IMR-90 (cell line): ENCODE measurements around the gene DPEP1. TPM values are rescaled to one million over a fixed set of nuclear protein-coding genes. Genes with fewer than 3 reads are reported as not detected.

ENCODE experiments used
- ATAC-seq: fragments of 200-7000 bp; cut with Tn5 transposase; 2 replicates; pipeline ENCODE4 v1.9.1; 2020; ENCODE audit warnings: low read depth, mild to moderate bottlenecking, moderate library complexity
- BruUV-seq: library from RNA; stranded (reverse); fragments of 400-500 nt; replicated peaks from 2 replicates; lab custom pipeline; 2021; lab: Mats Ljungman, UMichigan
- CTCF ChIA-PET: fragments of 300-600 bp; formaldehyde crosslinking; extraction: SDS; loops from one replicate; lab custom pipeline; 2021; ENCODE audit warnings: antibody characterized with exemption; lab: Yijun Ruan, JAX
- POLR2A ChIA-PET: fragments of 300-600 bp; sonication (Branson Sonifier 250); formaldehyde crosslinking; loops from one replicate; lab custom pipeline; 2022; ENCODE audit warnings: antibody characterized with exemption; ENCODE audit not compliant: unreplicated experiment; lab: Charles Lee
- DNase-seq: peaks from one replicate; pipeline ENCODE4 v3.0.0; 2013
- H2AFZ ChIP-seq: replicated peaks from 2 replicates; pipeline ENCODE3; 2013; ENCODE audit warnings: low read length, mild to moderate bottlenecking; ENCODE audit not compliant: poor library complexity
- H2AK5ac ChIP-seq: 2 replicates; pipeline ENCODE4 v1.6.1; 2013; ENCODE audit warnings: low read depth, low read length, inconsistent platforms
- H2AK9ac ChIP-seq: replicated peaks from 2 replicates; pipeline ENCODE3; 2013; ENCODE audit warnings: mild to moderate bottlenecking, low read depth, low read length, moderate library complexity; ENCODE audit not compliant: poor library complexity
- H2BK120ac ChIP-seq: 2 replicates; pipeline ENCODE4 v1.6.1; 2013; ENCODE audit warnings: low read depth, low read length, inconsistent platforms
- H2BK15ac ChIP-seq: 3 replicates; pipeline ENCODE4 v1.6.1; 2013; ENCODE audit warnings: low read depth, low read length, inconsistent platforms
- H2BK20ac ChIP-seq: 2 replicates; pipeline ENCODE4 v1.6.1; 2013; ENCODE audit warnings: low read depth, mild to moderate bottlenecking, inconsistent platforms, low read length, moderate library complexity
- H2BK5ac ChIP-seq: 2 replicates; pipeline ENCODE4 v1.6.1; 2013; ENCODE audit warnings: mild to moderate bottlenecking, low read depth, low read length, inconsistent platforms; ENCODE audit not compliant: poor library complexity, severe bottlenecking
- H3K14ac ChIP-seq: replicated peaks from 2 replicates; pipeline ENCODE4 v1.6.1; 2013; ENCODE audit warnings: low read depth, low read length, inconsistent platforms
- H3K18ac ChIP-seq: 2 replicates; pipeline ENCODE4 v1.6.1; 2013; ENCODE audit warnings: low read depth, low read length, control low read depth
- H3K23ac ChIP-seq: 2 replicates; pipeline ENCODE4 v1.6.1; 2013; ENCODE audit warnings: low read depth, low read length, inconsistent platforms
- H3K27ac ChIP-seq: 2 replicates; pipeline ENCODE4 v1.5.1; 2013; ENCODE audit warnings: mild to moderate bottlenecking, control low read depth, low read length; ENCODE audit not compliant: insufficient read depth
- H3K27me3 ChIP-seq: 2 replicates; pipeline ENCODE4 v1.6.1; 2013; ENCODE audit warnings: low read length; ENCODE audit not compliant: control insufficient read depth, insufficient read depth
- H3K36me3 ChIP-seq: 2 replicates; pipeline ENCODE4 v1.6.1; 2013; ENCODE audit warnings: low read length, mixed read lengths; ENCODE audit not compliant: control insufficient read depth, insufficient read depth
- H3K4ac ChIP-seq: 2 replicates; pipeline ENCODE4 v1.6.1; 2013; ENCODE audit warnings: low read depth, low read length, inconsistent platforms
- H3K4me1 ChIP-seq: 2 replicates; pipeline ENCODE4 v1.6.1; 2013; ENCODE audit warnings: low read length, mixed read lengths; ENCODE audit not compliant: control insufficient read depth, insufficient read depth
- H3K4me2 ChIP-seq: 2 replicates; pipeline ENCODE4 v1.6.1; 2013; ENCODE audit warnings: low read depth, mild to moderate bottlenecking, control low read depth, low read length, moderate library complexity
- H3K4me3 ChIP-seq: 2 replicates; pipeline ENCODE4 v1.5.1; 2013; ENCODE audit warnings: low read depth, mild to moderate bottlenecking, control low read depth, low read length, moderate library complexity; ENCODE audit not compliant: insufficient read depth
- H3K56ac ChIP-seq: 2 replicates; pipeline ENCODE4 v1.6.1; 2013; ENCODE audit warnings: low read length, inconsistent platforms; ENCODE audit not compliant: insufficient read depth; ENCODE audit errors: extremely low read depth
- H3K79me1 ChIP-seq, 2 experiments: 2 replicates each; pipeline ENCODE4 v1.6.1; 2013; ENCODE audit warnings: low read length in 2 of 2, inconsistent platforms in 1 of 2, low read depth in 1 of 2
- H3K9ac ChIP-seq: 2 replicates; pipeline ENCODE4 v1.6.1; 2013; ENCODE audit warnings: low read depth, low read length, control low read depth
- H3K9me1 ChIP-seq: 2 replicates; pipeline ENCODE4 v1.6.1; 2013; ENCODE audit warnings: low read length, inconsistent platforms; ENCODE audit not compliant: insufficient read depth
- H3K9me3 ChIP-seq: 2 replicates; pipeline ENCODE4 v1.6.1; 2013; ENCODE audit warnings: low read length; ENCODE audit not compliant: control insufficient read depth, insufficient read depth
- H4K20me1 ChIP-seq: 2 replicates; pipeline ENCODE4 v1.6.1; 2013; ENCODE audit warnings: low read length, inconsistent platforms; ENCODE audit not compliant: insufficient read depth
- H4K5ac ChIP-seq: 2 replicates; pipeline ENCODE4 v1.6.1; 2013; ENCODE audit warnings: mild to moderate bottlenecking, low read depth, low read length, control low read depth
- H4K8ac ChIP-seq, 2 experiments: 2 replicates each; pipeline ENCODE4 v1.6.1; 2013; ENCODE audit warnings: low read depth in 2 of 2, low read length in 2 of 2, control low read depth in 1 of 2, inconsistent platforms in 1 of 2
- H4K91ac ChIP-seq: 2 replicates; pipeline ENCODE4 v1.6.1; 2013; ENCODE audit warnings: low read depth, low read length, inconsistent platforms; ENCODE audit not compliant: insufficient read depth
- BHLHE40 ChIP-seq: fragments of 150-350 bp; IDR thresholded peaks from 2 replicates; pipeline ENCODE4 v1.6.1; 2016; ENCODE audit warnings: mild to moderate bottlenecking, low read depth, low read length
- CEBPB ChIP-seq: IDR thresholded peaks from 2 replicates; pipeline ENCODE4 v1.6.1; 2012; ENCODE audit warnings: low read depth, low read length, improper control_type of control experiment
- CHD1 ChIP-seq: IDR thresholded peaks from 2 replicates; pipeline ENCODE4 v1.6.1; 2012; ENCODE audit warnings: low read depth, low read length, improper control_type of control experiment
- CTCF ChIP-seq: conservative IDR thresholded peaks from 2 replicates; pipeline ENCODE4 v1.5.1; 2012; ENCODE audit warnings: mild to moderate bottlenecking, low read depth, low read length, improper control_type of control experiment
- FOS ChIP-seq: fragments of 150-350 bp; IDR thresholded peaks from 2 replicates; pipeline ENCODE4 v1.6.1; 2016; ENCODE audit warnings: low read depth, low read length
- MAFK ChIP-seq: IDR thresholded peaks from 2 replicates; pipeline ENCODE4 v1.6.1; 2012; ENCODE audit warnings: low read depth, low read length, improper control_type of control experiment
- MAZ ChIP-seq: IDR thresholded peaks from 2 replicates; pipeline ENCODE4 v1.6.1; 2012; ENCODE audit warnings: low read depth, mild to moderate bottlenecking, low read length, improper control_type of control experiment, moderate library complexity, borderline replicate concordance
- MXI1 ChIP-seq: IDR thresholded peaks from 2 replicates; pipeline ENCODE4 v1.6.1; 2012; ENCODE audit warnings: low read depth, mild to moderate bottlenecking, low read length, moderate library complexity, borderline replicate concordance
- NFE2L2 ChIP-seq: fragments of 150-350 bp; IDR thresholded peaks from 2 replicates; pipeline ENCODE4 v1.6.1; 2016; ENCODE audit warnings: low read depth, mild to moderate bottlenecking, low read length
- POLR2A ChIP-seq: IDR thresholded peaks from 2 replicates; pipeline ENCODE4 v1.6.1; 2012; ENCODE audit warnings: mild to moderate bottlenecking, low read depth, low read length
- RAD21 ChIP-seq: IDR thresholded peaks from 2 replicates; pipeline ENCODE4 v1.6.1; 2012; ENCODE audit warnings: low read length, improper control_type of control experiment
- RCOR1 ChIP-seq: IDR thresholded peaks from 2 replicates; pipeline ENCODE4 v1.6.1; 2012; ENCODE audit warnings: mild to moderate bottlenecking, low read length, improper control_type of control experiment; ENCODE audit not compliant: insufficient replicate concordance
- RFX5 ChIP-seq: IDR thresholded peaks from 2 replicates; pipeline ENCODE4 v1.8.0; 2012; ENCODE audit warnings: low read depth, mild to moderate bottlenecking, low read length, moderate library complexity
- SMC3 ChIP-seq: fragments of 150-350 bp; IDR thresholded peaks from 2 replicates; pipeline ENCODE4 v1.6.1; 2016; ENCODE audit warnings: low read depth, mild to moderate bottlenecking, antibody characterized with exemption, low read length, moderate library complexity
- USF2 ChIP-seq: fragments of 150-350 bp; IDR thresholded peaks from 2 replicates; pipeline ENCODE4 v1.6.1; 2017; ENCODE audit warnings: mild to moderate bottlenecking, antibody characterized with exemption, low read length, low read depth
- WGBS, 2 experiments: methylation state at CpG; one replicate each; pipeline versions ENCODE4 v1.1.5 to v1.1.7; 2013; ENCODE audit warnings: missing lambda C conversion rate in 2 of 2; ENCODE audit not compliant: insufficient read length in 1 of 2; ENCODE audit errors: extremely low coverage in 2 of 2; 5-methylcytosine and 5-hydroxymethylcytosine counted together
- dilution Hi-C: fragments of 300-500 bp; cut with HindIII; formaldehyde crosslinking; loops from one replicate; pipeline ENCODE4 v1.14.3; 2018; ENCODE audit warnings: low sequenced_read_pairs; ENCODE audit not compliant: unreplicated experiment
- in situ Hi-C: fragments of 300-500 bp; cut with MboI; formaldehyde crosslinking; loops from 3 replicates; pipeline ENCODE4 v1.14.3; 2019; ENCODE audit warnings: low sequenced_read_pairs, inconsistent platforms, mixed read lengths
- intact Hi-C: fragments of 100-400 bp; cut with micrococcal nuclease; formaldehyde crosslinking; loops from 2 replicates; pipeline ENCODE4 v1.10.0; 2022
- polyA plus RNA-seq, 3 experiments: library from polyadenylated mRNA; depleted of rRNA; stranded (reverse); fragments of >200 nt; gene quantifications; 2 replicates each; pipeline ENCODE4 v1.2.3, GENCODE V29; 2012; ENCODE audit warnings: low replicate concordance in 1 of 3
- total RNA-seq: library from RNA; depleted of rRNA; stranded (reverse); fragments of >200 nt; gene quantifications from 2 replicates; pipeline ENCODE4 v1.2.3, GENCODE V29; 2012
- TF ChIP-seq, protein P1 (sequence below): fragments of 150-350 bp; IDR thresholded peaks from 2 replicates; pipeline ENCODE4 v1.6.1; 2016; ENCODE audit warnings: low read depth, mild to moderate bottlenecking, low read length, moderate library complexity, borderline replicate concordance

The DPEP1 gene
- total and polyA plus RNA-seq, 2 of the 4 experiments (the other 2 are of a cell fraction) = not detected

DNA sequence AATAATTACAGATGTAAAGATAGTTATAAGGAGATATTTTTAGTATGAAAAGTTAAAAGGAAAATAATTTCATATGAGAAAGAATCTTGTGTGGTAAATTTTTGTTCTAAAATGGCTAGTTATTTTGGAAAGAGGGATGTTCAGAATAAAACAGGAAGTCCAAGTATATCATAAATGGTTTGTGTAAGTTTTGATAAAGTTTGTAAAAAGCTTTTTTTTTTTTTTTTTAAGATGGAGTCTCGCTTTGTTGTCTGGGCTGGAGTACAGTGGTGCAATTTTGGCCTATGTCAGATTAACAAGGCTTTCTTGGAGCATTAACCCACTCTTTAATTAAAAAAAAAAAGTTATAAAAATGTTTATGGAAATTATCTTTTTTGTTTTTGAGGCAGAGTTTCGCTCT, 64.8 kb downstream of the DPEP1 start:
- Histone ChIP-seq H3K4me1 (no peaks in the 10 kb centered on the region), H3K9me1 (no peaks in the 10 kb centered on the region), H3K27me3 (no peaks in the 10 kb centered on the region), H2BK15ac (no peak overlapping the region), H3K23ac (no peak overlapping the region), H2BK20ac (no peak overlapping the region), H3K4me2 (no peak overlapping the region), H3K79me1 (no peaks in the 10 kb centered on the region), H3K18ac (no peak overlapping the region), H2AK5ac (no peak overlapping the region), H4K5ac (no peak overlapping the region), H3K56ac (no peak overlapping the region), H3K9ac (no peak overlapping the region), H4K20me1 (no peaks in the 10 kb centered on the region), H3K4ac (no peak overlapping the region), H4K8ac (no peak overlapping the region), H3K14ac (no peak overlapping the region), H2BK120ac (no peak overlapping the region), H3K36me3 (no peaks in the 10 kb centered on the region), H3K4me3 (no peak overlapping the region), H2AK9ac (no peak overlapping the region), H2AFZ (no peak overlapping the region), H3K9me3 (peaks cover 9% of the 10 kb centered on the region), H2BK5ac (no peak overlapping the region), H3K27ac (no peak overlapping the region), H4K91ac (no peak overlapping the region)
- dilution Hi-C loops (no loop called here), intact Hi-C loops (no loop called here), in situ Hi-C loops (no loop called here)
- no TSS peak for BruUV-seq
- no CpG with 5 or more reads among the region's 2 CpGs for WGBS, 2 experiments
- ChIA-PET POLR2A (interaction anchor here (0.6 kb wide), 1 partner anchor 35 kb away, joined by 4 read pairs; no protein-coding TSS in a partner anchor), CTCF (no interaction called here)
- ATAC-seq (no peak), DNase-seq (no peak)
- no peak for TF ChIP-seq RFX5
- no peak for TF ChIP-seq POLR2A
- no peak for TF ChIP-seq MAZ
- no peak for TF ChIP-seq RAD21
- no peak for TF ChIP-seq RCOR1
- TF ChIP-seq, protein P1, sequence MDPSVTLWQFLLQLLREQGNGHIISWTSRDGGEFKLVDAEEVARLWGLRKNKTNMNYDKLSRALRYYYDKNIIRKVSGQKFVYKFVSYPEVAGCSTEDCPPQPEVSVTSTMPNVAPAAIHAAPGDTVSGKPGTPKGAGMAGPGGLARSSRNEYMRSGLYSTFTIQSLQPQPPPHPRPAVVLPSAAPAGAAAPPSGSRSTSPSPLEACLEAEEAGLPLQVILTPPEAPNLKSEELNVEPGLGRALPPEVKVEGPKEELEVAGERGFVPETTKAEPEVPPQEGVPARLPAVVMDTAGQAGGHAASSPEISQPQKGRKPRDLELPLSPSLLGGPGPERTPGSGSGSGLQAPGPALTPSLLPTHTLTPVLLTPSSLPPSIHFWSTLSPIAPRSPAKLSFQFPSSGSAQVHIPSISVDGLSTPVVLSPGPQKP = no peak
- no peak for TF ChIP-seq USF2
- no peak for TF ChIP-seq SMC3
- TF ChIP-seq MXI1 = no peak
- no peak for TF ChIP-seq BHLHE40
- no peak for TF ChIP-seq CHD1
- TF ChIP-seq FOS = no peak
- no peak for TF ChIP-seq MAFK
- TF ChIP-seq CEBPB = no peak
- no peak for TF ChIP-seq NFE2L2
- no peak for TF ChIP-seq CTCF
